Measurements from ENCODE around the gene ADAMTS1. TPM values are rescaled to one million over a fixed set of nuclear protein-coding genes. Genes with fewer than 3 reads are reported as not detected.
A peak's percentile ranks its signal among the peaks of the same experiment; 100 is the strongest.

The ADAMTS1 gene
- total RNA-seq, 2 donors from 2014 or later, result 24.2 to 24.3 TPM

DNA sequence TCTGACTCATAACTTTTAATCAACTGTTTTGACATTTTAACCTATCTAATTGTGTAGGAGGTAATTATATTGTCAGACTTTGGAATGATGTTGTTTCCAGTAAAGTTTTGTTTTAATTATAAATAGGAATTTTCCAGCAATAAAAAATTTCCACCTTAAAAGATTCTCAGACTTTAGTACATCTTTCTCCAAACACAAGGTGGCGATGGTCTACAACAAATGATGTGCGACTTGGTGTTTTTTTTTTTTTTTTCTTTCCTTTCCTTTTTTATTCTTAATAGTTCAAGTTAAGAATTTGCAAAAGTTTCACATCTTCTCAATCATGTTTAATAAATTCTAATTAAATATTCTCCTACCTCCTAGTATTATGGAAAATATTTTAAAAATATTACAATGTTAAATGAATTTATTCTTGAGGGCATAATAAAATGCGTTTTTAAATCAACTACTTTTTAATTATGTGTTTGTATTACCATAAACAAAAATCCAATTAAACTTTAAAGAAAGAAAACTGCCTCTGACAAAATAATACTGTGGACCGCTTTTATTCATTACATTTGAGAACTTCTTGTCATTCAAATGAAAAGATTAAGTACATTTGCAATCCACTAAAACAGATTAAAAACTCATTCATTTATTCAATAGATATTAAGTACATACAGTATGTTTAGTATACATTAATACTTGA is 4.4 kb upstream of the ADAMTS1 start:
- no peaks in the 10 kb centered on the region for H3K9me3 ChIP-seq (ENCODE audit: control insufficient read depth, low read length)
- H3K27me3 ChIP-seq (ENCODE audit: control insufficient read depth, insufficient read depth, low read length, poor library complexity, severe bottlenecking), result peaks cover 12% of the 10 kb centered on the region
- no peak overlapping the region for H3K9ac ChIP-seq (ENCODE audit: extremely low read depth, low read length, poor library complexity, severe bottlenecking)
- H3K27me3 Mint-ChIP-seq (ENCODE audit: insufficient read depth), result peaks cover 17% of the 10 kb centered on the region
- H3K36me3 Mint-ChIP-seq (ENCODE audit: low read depth), result no peaks in the 10 kb centered on the region
- 63 to 80% methylated on average over 1 of the region's 4 CpGs for WGBS, 2 experiments (ENCODE audit: insufficient coverage in 1 of 2, insufficient read length in 1 of 2)
- H3K4me3 Mint-ChIP-seq, result no peak overlapping the region
- DNase-seq, result no peak
- peaks cover 6% of the 10 kb centered on the region for H3K4me1 ChIP-seq (ENCODE audit: control insufficient read depth, insufficient read depth, low read length)
- TF ChIP-seq, protein P1, sequence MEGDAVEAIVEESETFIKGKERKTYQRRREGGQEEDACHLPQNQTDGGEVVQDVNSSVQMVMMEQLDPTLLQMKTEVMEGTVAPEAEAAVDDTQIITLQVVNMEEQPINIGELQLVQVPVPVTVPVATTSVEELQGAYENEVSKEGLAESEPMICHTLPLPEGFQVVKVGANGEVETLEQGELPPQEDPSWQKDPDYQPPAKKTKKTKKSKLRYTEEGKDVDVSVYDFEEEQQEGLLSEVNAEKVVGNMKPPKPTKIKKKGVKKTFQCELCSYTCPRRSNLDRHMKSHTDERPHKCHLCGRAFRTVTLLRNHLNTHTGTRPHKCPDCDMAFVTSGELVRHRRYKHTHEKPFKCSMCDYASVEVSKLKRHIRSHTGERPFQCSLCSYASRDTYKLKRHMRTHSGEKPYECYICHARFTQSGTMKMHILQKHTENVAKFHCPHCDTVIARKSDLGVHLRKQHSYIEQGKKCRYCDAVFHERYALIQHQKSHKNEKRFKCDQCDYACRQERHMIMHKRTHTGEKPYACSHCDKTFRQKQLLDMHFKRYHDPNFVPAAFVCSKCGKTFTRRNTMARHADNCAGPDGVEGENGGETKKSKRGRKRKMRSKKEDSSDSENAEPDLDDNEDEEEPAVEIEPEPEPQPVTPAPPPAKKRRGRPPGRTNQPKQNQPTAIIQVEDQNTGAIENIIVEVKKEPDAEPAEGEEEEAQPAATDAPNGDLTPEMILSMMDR (conservative IDR thresholded peaks at IDR 0.05), result peak; percentile 82
- no peak overlapping the region for H3K27ac Mint-ChIP-seq
- H3K27ac ChIP-seq (ENCODE audit: low read depth, low read length), result no peak overlapping the region
- no peaks in the 10 kb centered on the region for H3K9me3 Mint-ChIP-seq
- peaks cover 33% of the 10 kb centered on the region for H3K4me1 Mint-ChIP-seq
- H3K4me3 ChIP-seq (ENCODE audit: low read length), result no peak overlapping the region
- no peaks in the 10 kb centered on the region for H3K36me3 ChIP-seq (ENCODE audit: control insufficient read depth, insufficient read depth, low read length)

- H3K9me3 Mint-ChIP-seq, result no peaks in the 10 kb centered on the region
- Histone ChIP-seq H3K4me1 (ENCODE audit: control insufficient read depth, insufficient read depth, low read length) (peaks cover 2% of the 10 kb centered on the region), H3K36me3 (ENCODE audit: control insufficient read depth, insufficient read depth, low read length) (no peaks in the 10 kb centered on the region), H3K9ac (ENCODE audit: extremely low read depth, low read length, poor library complexity, severe bottlenecking) (no peak overlapping the region), H3K9me3 (ENCODE audit: control insufficient read depth, low read length) (no peaks in the 10 kb centered on the region), H3K27ac (ENCODE audit: low read depth, low read length) (no peak overlapping the region), H3K27me3 (ENCODE audit: control insufficient read depth, insufficient read depth, low read length, poor library complexity, severe bottlenecking) (peaks cover 12% of the 10 kb centered on the region), H3K4me3 (ENCODE audit: low read length) (no peak overlapping the region)
- H3K27ac Mint-ChIP-seq, result no peak overlapping the region
- TF ChIP-seq, protein P1 (conservative IDR thresholded peaks at IDR 0.05), result no peak
- no peak for DNase-seq
- whole genome bisulfite sequencing, 2 experiments (ENCODE audit: insufficient coverage in 1 of 2, insufficient read length in 1 of 2), result 78 to 100% methylated on average over 1 to 2 of the region's 2 CpGs
- H3K4me3 Mint-ChIP-seq, result no peak overlapping the region
- H3K4me1 Mint-ChIP-seq, result peaks cover 32% of the 10 kb centered on the region
- H3K36me3 Mint-ChIP-seq (ENCODE audit: low read depth), result peaks cover under 1% of the 10 kb centered on the region
- H3K27me3 Mint-ChIP-seq (ENCODE audit: insufficient read depth), result peaks cover 17% of the 10 kb centered on the region
Observed at GRCh38 chr21:26847921-26848320, 2.7 kb upstream of the ADAMTS1 start.

- Histone ChIP-seq H3K9me3 (ENCODE audit: control insufficient read depth, low read length) (no peaks in the 10 kb centered on the region), H3K27me3 (ENCODE audit: control insufficient read depth, insufficient read depth, low read length, poor library complexity, severe bottlenecking) (peaks cover 12% of the 10 kb centered on the region), H3K36me3 (ENCODE audit: control insufficient read depth, insufficient read depth, low read length) (peaks cover 6% of the 10 kb centered on the region), H3K4me1 (ENCODE audit: control insufficient read depth, insufficient read depth, low read length) (no peaks in the 10 kb centered on the region), H3K27ac (ENCODE audit: low read depth, low read length) (no peak overlapping the region), H3K9ac (ENCODE audit: extremely low read depth, low read length, poor library complexity, severe bottlenecking) (no peak overlapping the region), H3K4me3 (ENCODE audit: low read length) (peak overlapping the region; percentile 93)
- WGBS, 2 experiments (ENCODE audit: insufficient coverage in 1 of 2, insufficient read length in 1 of 2), result 76 to 84% methylated on average over 11 to 13 of the region's 13 CpGs
- TF ChIP-seq, protein P1 (conservative IDR thresholded peaks at IDR 0.05), result no peak
- no peak for DNase-seq
- peaks cover 2% of the 10 kb centered on the region for H3K9me3 Mint-ChIP-seq
- peak overlapping the region; percentile 80 for H3K4me3 Mint-ChIP-seq
- no peak overlapping the region for H3K27ac Mint-ChIP-seq
- peaks cover 17% of the 10 kb centered on the region for H3K27me3 Mint-ChIP-seq (ENCODE audit: insufficient read depth)
- peaks cover 10% of the 10 kb centered on the region for H3K36me3 Mint-ChIP-seq (ENCODE audit: low read depth)
- peaks cover 33% of the 10 kb centered on the region for H3K4me1 Mint-ChIP-seq
Observed at GRCh38 chr21:26847002-26847401, 1.8 kb upstream of the ADAMTS1 start.

Data from endodermal cell (in vitro differentiated cells).